K562 (cell line): ENCODE results near the gene ANKRD10.

Source experiments
- PCBP1 ChIP-seq: fragments of 200-400 bp; formaldehyde crosslinking; IDR thresholded peaks from 2 replicates; pipeline ENCODE4 v1.6.1; 2018; ENCODE audit warnings: mild to moderate bottlenecking, low read depth, low read length; ENCODE audit not compliant: poor library complexity, severe bottlenecking
- TAF1 ChIP-seq: IDR thresholded peaks from 2 replicates; pipeline ENCODE4 v1.6.1; 2011; ENCODE audit warnings: mild to moderate bottlenecking, low read length, moderate library complexity; ENCODE audit not compliant: insufficient read depth, control insufficient read depth, severe bottlenecking; ENCODE audit errors: extremely low read depth

DNA sequence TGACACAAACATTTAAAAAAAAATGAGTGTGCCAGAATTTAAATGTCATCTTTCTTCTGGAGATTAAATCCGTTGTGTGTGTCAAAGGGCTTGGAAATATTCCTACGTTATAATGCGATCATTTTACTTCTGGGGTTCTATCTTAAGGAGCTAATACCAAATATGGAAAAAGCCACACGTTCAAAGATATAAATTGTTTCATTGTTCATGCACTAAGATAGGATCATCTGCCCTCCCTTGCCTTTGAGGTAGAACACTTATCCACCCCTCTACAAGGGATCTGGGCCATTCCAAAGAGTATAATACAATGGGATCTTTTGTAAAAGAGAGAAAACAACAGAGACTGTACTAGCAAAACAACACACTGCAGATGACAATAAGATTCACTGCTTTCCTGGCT lies 64.9 kb downstream of the ANKRD10 start:
- TF ChIP-seq TAF1 (no peak), PCBP1 (no peak)
